HepG2 (cell line): Measurements from ENCODE around the gene GNB3. TPM values are rescaled to one million over a fixed set of nuclear protein-coding genes. Genes with fewer than 3 reads are reported as not detected.
A peak's percentile ranks its signal among the peaks of the same experiment; 100 is the strongest.

Experiments used
- ATAC-seq: fragments of 200-7000 bp; cut with Tn5 transposase; 3 replicates; pipeline ENCODE4 v1.9.1; 2020; ENCODE audit warnings: mild to moderate bottlenecking, moderate library complexity
- BruUV-seq: library from RNA; stranded (reverse); fragments of 400-500 nt; replicated peaks from 2 replicates; lab custom pipeline; 2021; lab: Mats Ljungman, UMichigan
- CTCF ChIA-PET: fragments of 300-600 bp; formaldehyde crosslinking; extraction: SDS; loops from one replicate; lab custom pipeline; 2021; ENCODE audit warnings: low total read pairs, inconsistent platforms, low intra/inter-chr PET ratio; lab: Yijun Ruan, JAX
- POLR2A ChIA-PET: fragments of 350-600 bp; sonication (Branson Sonifier 250); formaldehyde crosslinking; loops from one replicate; lab custom pipeline; 2020; ENCODE audit warnings: antibody characterized with exemption, inconsistent platforms; lab: Yijun Ruan, JAX
- DNase-seq: peaks from one replicate; pipeline ENCODE4 v3.0.0-alpha.2; 2015; ENCODE audit warnings: low spot score
- FAIRE-seq: peaks from 3 replicates; lab custom pipeline; 2011; peaks lifted over from hg19 to GRCh38; lab: Jason Lieb, UNC
- H2AFZ ChIP-seq: one replicate; pipeline ENCODE4 v1.6.1; 2011; ENCODE audit warnings: low read length, inconsistent platforms
- H3K27ac ChIP-seq: fragments of 300-600 bp; 3 replicates; pipeline ENCODE4 v1.8.0; 2011; ENCODE audit warnings: mixed run types, mild to moderate bottlenecking, mixed read lengths, low read length, inconsistent platforms; ENCODE audit not compliant: insufficient read depth; ENCODE audit errors: extremely low read length
- H3K27me3 ChIP-seq, 2 experiments: fragments of 200-600 bp in 1 of 2; 2 replicates in 1 of 2; 3 replicates in 1 of 2; pipeline versions ENCODE4 v1.6.0 to v1.8.0; 2011; ENCODE audit warnings: low read length in 2 of 2, mild to moderate bottlenecking in 2 of 2, moderate library complexity in 2 of 2, inconsistent platforms in 1 of 2; ENCODE audit not compliant: insufficient read depth in 2 of 2, control insufficient read depth in 1 of 2
- H3K36me3 ChIP-seq, 2 experiments: fragments of 200-600 bp in 1 of 2; replicated peaks in 1 of 2; 2 replicates in 1 of 2; 3 replicates in 1 of 2; pipeline versions ENCODE4 v1.5.1 to v1.8.0; 2011; ENCODE audit warnings: low read length in 2 of 2, inconsistent platforms in 1 of 2; ENCODE audit not compliant: insufficient read depth in 2 of 2, control insufficient read depth in 1 of 2
- H3K4me1 ChIP-seq: 2 replicates; pipeline ENCODE4 v1.5.1; 2012; ENCODE audit warnings: low read length, inconsistent platforms; ENCODE audit not compliant: insufficient read depth
- H3K4me2 ChIP-seq: 2 replicates; pipeline ENCODE4 v1.6.0; 2011; ENCODE audit warnings: low read depth, low read length, inconsistent platforms
- H3K4me3 ChIP-seq, 3 experiments: fragments of 200-600 bp in 1 of 3; sonication (generic), shearing (Covaris generic) in 1 of 3; replicated peaks in 1 of 3; 2 replicates each; pipeline ENCODE4 v1.5.1; 2011 to 2016; ENCODE audit warnings: low read length in 3 of 3, inconsistent platforms in 2 of 3, low read depth in 2 of 3, mild to moderate bottlenecking in 2 of 3, control low read depth in 1 of 3, mixed read lengths in 1 of 3; ENCODE audit not compliant: insufficient read depth in 1 of 3
- H3K79me2 ChIP-seq: one replicate; pipeline ENCODE4 v1.6.1; 2011; ENCODE audit warnings: low read length, inconsistent platforms; ENCODE audit not compliant: insufficient read depth
- H3K9ac ChIP-seq: 2 replicates; pipeline ENCODE4 v1.6.0; 2011; ENCODE audit warnings: mild to moderate bottlenecking, low read depth, low read length, inconsistent platforms; ENCODE audit not compliant: insufficient read depth
- H3K9me3 ChIP-seq: 2 replicates; pipeline ENCODE4 v1.5.1; 2012; ENCODE audit warnings: mild to moderate bottlenecking, low read length
- H4K20me1 ChIP-seq: 2 replicates; pipeline ENCODE4 v1.6.0; 2011; ENCODE audit warnings: inconsistent platforms, mild to moderate bottlenecking, low read length, moderate library complexity; ENCODE audit not compliant: insufficient read depth
- ARNT ChIP-seq: fragments of 450-650 bp; IDR thresholded peaks from 2 replicates; pipeline ENCODE4 v1.6.1; 2017
- ATAD3A ChIP-seq: sonication (generic); formaldehyde crosslinking; IDR thresholded peaks from 2 replicates; pipeline ENCODE4 v1.4.0; 2020; ENCODE audit warnings: missing genetic modification reagents
- IKZF1 ChIP-seq: fragments of 450-650 bp; IDR thresholded peaks from 2 replicates; pipeline ENCODE4 v1.7.1; 2016
- KDM6A ChIP-seq: IDR thresholded peaks from 2 replicates; pipeline ENCODE4 v1.6.1; 2016; ENCODE audit warnings: low read depth
- MEF2D ChIP-seq: sonication (generic); formaldehyde crosslinking; IDR thresholded peaks from 2 replicates; pipeline ENCODE4 v1.5.1; 2020; ENCODE audit warnings: mild to moderate bottlenecking, missing genetic modification reagents
- POLR2A ChIP-seq, 2 experiments: IDR thresholded peaks; 2 replicates each; pipeline ENCODE4 v1.6.1; 2011; ENCODE audit warnings: low read depth in 2 of 2, low read length in 2 of 2, mild to moderate bottlenecking in 1 of 2, moderate library complexity in 1 of 2; ENCODE audit not compliant: insufficient read depth in 1 of 2
- ZNF441 ChIP-seq: sonication (generic); formaldehyde crosslinking; IDR thresholded peaks from 2 replicates; pipeline ENCODE4 v1.7.0; 2021; ENCODE audit warnings: missing genetic modification reagents, borderline replicate concordance
- ZNF570 ChIP-seq: sonication (generic); formaldehyde crosslinking; IDR thresholded peaks from 2 replicates; pipeline ENCODE4 v1.4.0; 2020; ENCODE audit warnings: mild to moderate bottlenecking, missing genetic modification reagents, borderline replicate concordance
- ZNF816 ChIP-seq: sonication (generic); formaldehyde crosslinking; IDR thresholded peaks from 2 replicates; pipeline ENCODE4 v1.8.0; 2022; ENCODE audit warnings: missing genetic modification reagents, mild to moderate bottlenecking, borderline replicate concordance
- ZNF839 ChIP-seq: sonication (generic); formaldehyde crosslinking; IDR thresholded peaks from 2 replicates; pipeline ENCODE4 v1.4.0; 2020; ENCODE audit warnings: missing genetic modification reagents, mild to moderate bottlenecking, borderline replicate concordance
- ZNF878 ChIP-seq: sonication (generic); formaldehyde crosslinking; IDR thresholded peaks from 2 replicates; pipeline ENCODE4 v1.8.1; 2023; ENCODE audit warnings: mild to moderate bottlenecking, missing genetic modification reagents, moderate library complexity
- WGBS: methylation state at CpG from one replicate; pipeline ENCODE4 v1.1.6; 2017; ENCODE audit warnings: low lambda C conversion rate; 5-methylcytosine and 5-hydroxymethylcytosine counted together
- in situ Hi-C: cut with HindIII; loops from 2 replicates; pipeline ENCODE4 v1.10.0; 2017; ENCODE audit warnings: low pct_unique_long_range_greater_than_20kb; ENCODE audit not compliant: extremely low pct_ligation_motif_present
- intact Hi-C: fragments of 100-400 bp; cut with micrococcal nuclease; formaldehyde crosslinking; loops from one replicate; pipeline ENCODE4 v1.10.0; 2022; ENCODE audit not compliant: unreplicated experiment
- polyA plus RNA-seq, 8 experiments: library from polyadenylated mRNA; depleted of rRNA in 3 of 8; stranded (reverse) in 7 of 8; unstranded in 1 of 8; fragments of >200 nt; fragmentation: Illumina TruSeq in 4 of 8; extraction: Trizol in 4 of 8; gene quantifications; 2 replicates each; pipeline versions ENCODE4 v1.2.1 to v1.2.3, GENCODE V29; 2011 to 2016; ENCODE audit warnings: low read depth in 4 of 8, missing spikeins in 1 of 8, mixed read lengths in 1 of 8; ENCODE audit not compliant: insufficient read depth in 1 of 8
- total RNA-seq, 5 experiments: library from RNA; depleted of rRNA; stranded (reverse); fragments of >200 nt; fragmentation: Illumina TruSeq; extraction: Trizol; gene quantifications; 2 replicates each; pipeline ENCODE4 v1.2.3, GENCODE V29; 2016; ENCODE audit warnings: low read depth in 1 of 5
- TF ChIP-seq, protein P1 (sequence below): sonication (generic); formaldehyde crosslinking; conservative IDR thresholded peaks from 2 replicates; pipeline ENCODE4 v1.4.0; 2020; ENCODE audit warnings: missing genetic modification reagents
- TF ChIP-seq, protein P2 (sequence below): sonication (generic); formaldehyde crosslinking; IDR thresholded peaks from 2 replicates; pipeline ENCODE4 v1.9.0; 2021; ENCODE audit warnings: mild to moderate bottlenecking, missing genetic modification reagents

Gene GNB3
- total and polyA plus RNA-seq, 2 of the 13 experiments (the other 11 are each of a cell fraction or from before 2014, with no cell fraction given): 1.3 to 3.6 TPM

- TF ChIP-seq, protein P1, sequence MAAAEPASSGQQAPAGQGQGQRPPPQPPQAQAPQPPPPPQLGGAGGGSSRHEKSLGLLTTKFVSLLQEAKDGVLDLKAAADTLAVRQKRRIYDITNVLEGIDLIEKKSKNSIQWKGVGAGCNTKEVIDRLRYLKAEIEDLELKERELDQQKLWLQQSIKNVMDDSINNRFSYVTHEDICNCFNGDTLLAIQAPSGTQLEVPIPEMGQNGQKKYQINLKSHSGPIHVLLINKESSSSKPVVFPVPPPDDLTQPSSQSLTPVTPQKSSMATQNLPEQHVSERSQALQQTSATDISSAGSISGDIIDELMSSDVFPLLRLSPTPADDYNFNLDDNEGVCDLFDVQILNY: no peak
- TF ChIP-seq KDM6A (CRISPR knock-in tag): no peak
- TF ChIP-seq, all 625 proteins: peak for 61
These were observed 11.0 kb upstream of the GNB3 start (continued) for GRCh38 chr12:6829536-6830220.

DNA sequence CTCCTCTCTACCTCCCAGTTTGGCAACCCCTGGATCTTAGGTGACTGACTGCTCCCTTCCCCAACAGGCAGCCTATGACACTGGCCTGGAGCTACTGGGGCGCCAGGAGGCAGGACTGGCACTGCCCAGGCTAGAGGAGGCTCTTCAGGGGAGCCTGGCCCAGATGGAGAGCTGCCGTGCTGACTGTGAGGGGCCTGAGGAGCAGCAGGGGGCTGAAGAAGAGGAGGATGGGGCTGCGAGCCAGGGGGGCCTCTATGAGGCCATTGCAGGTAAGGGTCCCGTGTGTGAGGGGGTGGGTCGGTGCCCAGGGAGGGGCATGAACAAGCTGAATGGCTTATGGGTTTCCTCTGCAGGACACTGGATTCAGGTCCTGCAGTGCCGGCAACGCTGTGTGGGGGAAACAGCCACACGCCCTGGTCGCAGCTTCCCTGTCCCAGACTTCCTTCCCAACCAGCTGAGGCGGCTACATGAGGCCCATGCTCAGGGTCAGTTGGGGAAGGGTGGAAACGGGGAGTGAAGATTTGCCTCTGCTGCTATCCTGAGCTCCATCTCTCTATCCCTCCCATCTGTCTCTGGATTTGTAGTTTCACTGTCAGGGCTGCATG lies 10.3 kb upstream of the GNB3 start:
- DNase-seq (no peak), ATAC-seq (no peak), FAIRE-seq (no peak)
- Histone ChIP-seq H2AFZ (no peak overlapping the region), H3K27ac (no peak overlapping the region), H3K9ac (peak overlapping the region; percentile 97), H3K9me3 (no peaks in the 10 kb centered on the region), H3K4me1 (peaks cover 24% of the 10 kb centered on the region), H3K4me2 (peak overlapping the region; percentile 85), H3K4me3 (peak overlapping the region in 1 of 3 experiments; percentile 100; a peak in 1 of 6 replicates), H4K20me1 (no peaks in the 10 kb centered on the region), H3K36me3 (peaks cover 14 to 25% of the 10 kb centered on the region in 2 experiments; a peak in 4 of 5 replicates), H3K79me2 (peaks cover 16% of the 10 kb centered on the region), H3K27me3 (no peaks in the 10 kb centered on the region)
- CTCF ChIA-PET: no interaction called here
- intact Hi-C loops: no loop called here
- in situ Hi-C loops: no loop called here
- no TSS peak for BruUV-seq
- 98% methylated on average over 8 of the region's 11 CpGs for WGBS
- POLR2A ChIA-PET: interaction anchor here (1.0 to 4.7 kb wide), 5 partner anchors 9 to 217 kb away, joined by 3 to 20 read pairs (median 15); partner anchors contain the start of genes CDCA3, COPS7A, GPR162 and MLF2
- TF ChIP-seq ZNF816 (CRISPR knock-in tag) (no peak), ZNF570 (CRISPR knock-in tag) (no peak), POLR2A (IDR thresholded peaks at IDR 0.05; ENCODE audit: insufficient read depth in 1 of 2, low read depth in 2 of 2, low read length in 2 of 2) (no peak), ZNF441 (no peak), MEF2D (CRISPR knock-in tag) (no peak), ZNF878 (no peak), IKZF1 (no peak), ZNF839 (CRISPR knock-in tag) (no peak), ARNT (no peak), ATAD3A (CRISPR knock-in tag) (no peak)
- TF ChIP-seq, protein P2, sequence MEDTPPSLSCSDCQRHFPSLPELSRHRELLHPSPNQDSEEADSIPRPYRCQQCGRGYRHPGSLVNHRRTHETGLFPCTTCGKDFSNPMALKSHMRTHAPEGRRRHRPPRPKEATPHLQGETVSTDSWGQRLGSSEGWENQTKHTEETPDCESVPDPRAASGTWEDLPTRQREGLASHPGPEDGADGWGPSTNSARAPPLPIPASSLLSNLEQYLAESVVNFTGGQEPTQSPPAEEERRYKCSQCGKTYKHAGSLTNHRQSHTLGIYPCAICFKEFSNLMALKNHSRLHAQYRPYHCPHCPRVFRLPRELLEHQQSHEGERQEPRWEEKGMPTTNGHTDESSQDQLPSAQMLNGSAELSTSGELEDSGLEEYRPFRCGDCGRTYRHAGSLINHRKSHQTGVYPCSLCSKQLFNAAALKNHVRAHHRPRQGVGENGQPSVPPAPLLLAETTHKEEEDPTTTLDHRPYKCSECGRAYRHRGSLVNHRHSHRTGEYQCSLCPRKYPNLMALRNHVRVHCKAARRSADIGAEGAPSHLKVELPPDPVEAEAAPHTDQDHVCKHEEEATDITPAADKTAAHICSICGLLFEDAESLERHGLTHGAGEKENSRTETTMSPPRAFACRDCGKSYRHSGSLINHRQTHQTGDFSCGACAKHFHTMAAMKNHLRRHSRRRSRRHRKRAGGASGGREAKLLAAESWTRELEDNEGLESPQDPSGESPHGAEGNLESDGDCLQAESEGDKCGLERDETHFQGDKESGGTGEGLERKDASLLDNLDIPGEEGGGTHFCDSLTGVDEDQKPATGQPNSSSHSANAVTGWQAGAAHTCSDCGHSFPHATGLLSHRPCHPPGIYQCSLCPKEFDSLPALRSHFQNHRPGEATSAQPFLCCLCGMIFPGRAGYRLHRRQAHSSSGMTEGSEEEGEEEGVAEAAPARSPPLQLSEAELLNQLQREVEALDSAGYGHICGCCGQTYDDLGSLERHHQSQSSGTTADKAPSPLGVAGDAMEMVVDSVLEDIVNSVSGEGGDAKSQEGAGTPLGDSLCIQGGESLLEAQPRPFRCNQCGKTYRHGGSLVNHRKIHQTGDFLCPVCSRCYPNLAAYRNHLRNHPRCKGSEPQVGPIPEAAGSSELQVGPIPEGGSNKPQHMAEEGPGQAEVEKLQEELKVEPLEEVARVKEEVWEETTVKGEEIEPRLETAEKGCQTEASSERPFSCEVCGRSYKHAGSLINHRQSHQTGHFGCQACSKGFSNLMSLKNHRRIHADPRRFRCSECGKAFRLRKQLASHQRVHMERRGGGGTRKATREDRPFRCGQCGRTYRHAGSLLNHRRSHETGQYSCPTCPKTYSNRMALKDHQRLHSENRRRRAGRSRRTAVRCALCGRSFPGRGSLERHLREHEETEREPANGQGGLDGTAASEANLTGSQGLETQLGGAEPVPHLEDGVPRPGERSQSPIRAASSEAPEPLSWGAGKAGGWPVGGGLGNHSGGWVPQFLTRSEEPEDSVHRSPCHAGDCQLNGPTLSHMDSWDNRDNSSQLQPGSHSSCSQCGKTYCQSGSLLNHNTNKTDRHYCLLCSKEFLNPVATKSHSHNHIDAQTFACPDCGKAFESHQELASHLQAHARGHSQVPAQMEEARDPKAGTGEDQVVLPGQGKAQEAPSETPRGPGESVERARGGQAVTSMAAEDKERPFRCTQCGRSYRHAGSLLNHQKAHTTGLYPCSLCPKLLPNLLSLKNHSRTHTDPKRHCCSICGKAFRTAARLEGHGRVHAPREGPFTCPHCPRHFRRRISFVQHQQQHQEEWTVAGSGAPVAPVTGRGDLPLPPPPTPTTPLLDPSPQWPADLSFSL (CRISPR knock-in tag): no peak
